Prostate gland (tissue), 2 donors: ENCODE measurements around the gene NCOR1.

Experiments
- POLR2A ChIP-seq: fragments of 450-650 bp; IDR thresholded peaks from one replicate; pipeline ENCODE4 v1.6.1; 2016; ENCODE audit warnings: antibody characterized with exemption, mild to moderate bottlenecking
- POLR2AphosphoS5 ChIP-seq: sonication (generic); formaldehyde crosslinking; IDR thresholded peaks from one replicate; pipeline ENCODE4 v1.6.1; 2017; ENCODE audit warnings: antibody characterized with exemption
- TF ChIP-seq, protein P1 (sequence below), 4 experiments: fragments of 200-600 bp in 2 of 4; fragments of 450-650 bp in 2 of 4; sonication (generic) in 2 of 4; IDR thresholded peaks; 1 replicate in 3 of 4; 2 replicates in 1 of 4; pipeline ENCODE4 v1.5.1; 2016 to 2019; ENCODE audit warnings: antibody characterized with exemption in 4 of 4, mild to moderate bottlenecking in 2 of 4, moderate library complexity in 2 of 4

DNA sequence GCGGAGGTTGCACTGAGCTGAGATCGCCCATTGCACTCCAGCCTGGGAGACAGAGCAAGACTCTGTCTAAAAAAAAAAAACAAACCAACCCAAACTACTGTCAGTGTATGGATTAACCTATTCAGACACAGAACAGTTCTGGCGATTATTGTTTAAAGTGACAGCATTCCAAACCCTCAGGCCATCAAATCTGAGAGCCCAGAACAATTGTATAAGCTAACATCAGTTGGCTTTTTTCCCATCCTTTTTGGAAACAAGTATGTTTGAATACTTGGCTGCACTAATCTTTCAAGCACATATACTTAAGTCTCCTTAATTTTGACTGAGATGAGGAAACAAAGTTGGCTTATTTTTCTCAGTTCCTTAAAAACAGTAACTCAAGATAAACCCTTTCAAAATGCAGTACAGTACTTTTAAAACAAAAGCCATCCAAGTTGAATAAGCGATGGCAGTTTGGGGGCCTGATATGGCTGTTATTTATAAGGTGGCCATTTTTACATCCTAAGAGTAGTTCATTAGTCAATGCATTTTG is 217.2 kb downstream of the NCOR1 start:
- no peak for TF ChIP-seq POLR2A
- TF ChIP-seq POLR2AphosphoS5 = no peak
- TF ChIP-seq, protein P1, sequence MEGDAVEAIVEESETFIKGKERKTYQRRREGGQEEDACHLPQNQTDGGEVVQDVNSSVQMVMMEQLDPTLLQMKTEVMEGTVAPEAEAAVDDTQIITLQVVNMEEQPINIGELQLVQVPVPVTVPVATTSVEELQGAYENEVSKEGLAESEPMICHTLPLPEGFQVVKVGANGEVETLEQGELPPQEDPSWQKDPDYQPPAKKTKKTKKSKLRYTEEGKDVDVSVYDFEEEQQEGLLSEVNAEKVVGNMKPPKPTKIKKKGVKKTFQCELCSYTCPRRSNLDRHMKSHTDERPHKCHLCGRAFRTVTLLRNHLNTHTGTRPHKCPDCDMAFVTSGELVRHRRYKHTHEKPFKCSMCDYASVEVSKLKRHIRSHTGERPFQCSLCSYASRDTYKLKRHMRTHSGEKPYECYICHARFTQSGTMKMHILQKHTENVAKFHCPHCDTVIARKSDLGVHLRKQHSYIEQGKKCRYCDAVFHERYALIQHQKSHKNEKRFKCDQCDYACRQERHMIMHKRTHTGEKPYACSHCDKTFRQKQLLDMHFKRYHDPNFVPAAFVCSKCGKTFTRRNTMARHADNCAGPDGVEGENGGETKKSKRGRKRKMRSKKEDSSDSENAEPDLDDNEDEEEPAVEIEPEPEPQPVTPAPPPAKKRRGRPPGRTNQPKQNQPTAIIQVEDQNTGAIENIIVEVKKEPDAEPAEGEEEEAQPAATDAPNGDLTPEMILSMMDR (IDR thresholded peaks at IDR 0.05) = no peak
